OCI-LY7 (cell line): ENCODE results near the gene CCR8.

Experiments used
- EZH2phosphoT487 ChIP-seq: fragments of 200-600 bp; sonication (generic); IDR thresholded peaks from 2 replicates; pipeline ENCODE4 v1.6.1; 2018; ENCODE audit warnings: low read depth, borderline replicate concordance, mild to moderate bottlenecking, mixed run types, antibody characterized with exemption, low read length, moderate library complexity, mixed read lengths
- TF ChIP-seq, protein P1 (sequence below): fragments of 200-600 bp; sonication (generic); conservative IDR thresholded peaks from 2 replicates; pipeline ENCODE4 v1.5.1; 2014; ENCODE audit warnings: mild to moderate bottlenecking, antibody characterized with exemption, low read length, moderate library complexity, mixed read lengths

- TF ChIP-seq, protein P1, sequence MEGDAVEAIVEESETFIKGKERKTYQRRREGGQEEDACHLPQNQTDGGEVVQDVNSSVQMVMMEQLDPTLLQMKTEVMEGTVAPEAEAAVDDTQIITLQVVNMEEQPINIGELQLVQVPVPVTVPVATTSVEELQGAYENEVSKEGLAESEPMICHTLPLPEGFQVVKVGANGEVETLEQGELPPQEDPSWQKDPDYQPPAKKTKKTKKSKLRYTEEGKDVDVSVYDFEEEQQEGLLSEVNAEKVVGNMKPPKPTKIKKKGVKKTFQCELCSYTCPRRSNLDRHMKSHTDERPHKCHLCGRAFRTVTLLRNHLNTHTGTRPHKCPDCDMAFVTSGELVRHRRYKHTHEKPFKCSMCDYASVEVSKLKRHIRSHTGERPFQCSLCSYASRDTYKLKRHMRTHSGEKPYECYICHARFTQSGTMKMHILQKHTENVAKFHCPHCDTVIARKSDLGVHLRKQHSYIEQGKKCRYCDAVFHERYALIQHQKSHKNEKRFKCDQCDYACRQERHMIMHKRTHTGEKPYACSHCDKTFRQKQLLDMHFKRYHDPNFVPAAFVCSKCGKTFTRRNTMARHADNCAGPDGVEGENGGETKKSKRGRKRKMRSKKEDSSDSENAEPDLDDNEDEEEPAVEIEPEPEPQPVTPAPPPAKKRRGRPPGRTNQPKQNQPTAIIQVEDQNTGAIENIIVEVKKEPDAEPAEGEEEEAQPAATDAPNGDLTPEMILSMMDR = no peak
- TF ChIP-seq EZH2phosphoT487 = no peak
These were observed 3.0 kb downstream of the CCR8 start for GRCh38 chr3:39332525-39332924.
